Measurements from ENCODE around the gene SLC39A9. TPM values are rescaled to one million over a fixed set of nuclear protein-coding genes. Genes with fewer than 3 reads are reported as not detected.

The SLC39A9 gene
- total and polyA plus RNA-seq, 2 of the 13 experiments (the other 11 are each of a cell fraction or from before 2014, with no cell fraction given), result 46.6 to 69.5 TPM

DNA sequence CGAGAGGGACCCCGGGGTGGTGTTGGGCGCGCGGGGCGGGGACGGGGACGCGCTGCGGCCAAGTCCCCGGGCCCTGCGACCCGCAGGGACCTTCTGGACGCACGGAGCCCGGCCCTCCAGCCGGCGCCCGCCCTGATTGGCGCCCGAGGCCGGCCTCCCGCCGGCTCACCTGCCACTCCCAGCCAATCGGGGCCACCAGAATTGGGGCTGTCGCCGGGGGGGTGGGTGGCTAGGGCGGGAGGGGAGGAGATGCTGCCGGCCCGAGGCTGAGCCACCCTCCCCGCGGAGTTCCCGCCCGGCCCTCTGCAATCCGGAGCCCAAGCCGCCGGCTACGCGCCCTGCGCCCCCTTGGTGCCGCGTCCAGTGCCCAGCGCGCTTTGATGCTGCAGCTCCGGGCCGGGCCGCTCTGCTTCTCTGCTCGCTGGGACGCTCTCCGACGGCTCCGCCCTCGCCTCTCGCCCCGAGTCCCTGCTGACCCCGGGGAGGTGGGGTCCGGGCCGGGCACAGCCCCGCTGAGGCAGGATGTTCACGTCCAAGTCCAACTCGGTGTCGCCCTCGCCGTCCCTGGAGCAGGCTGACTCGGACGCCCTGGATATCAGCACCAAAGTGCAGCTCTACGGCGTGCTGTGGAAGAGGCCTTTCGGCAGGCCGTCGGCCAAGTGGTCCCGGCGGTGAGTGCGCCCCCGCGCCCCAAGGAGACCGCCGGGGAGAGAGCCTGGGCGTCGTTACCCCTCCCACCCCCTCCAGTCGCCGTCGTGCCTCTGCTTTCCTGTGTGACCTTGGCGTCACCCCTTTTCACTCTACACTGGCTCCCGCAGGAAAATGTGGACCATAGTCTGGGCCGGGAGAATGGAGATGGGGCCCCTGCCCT, 86.2 kb downstream of the SLC39A9 start, which contains the start of gene PLEKHD1 (continued):
- no peak for TF ChIP-seq ZNF17 (CRISPR knock-in tag; IDR thresholded peaks at IDR 0.05)
- TF ChIP-seq ZNF124 (CRISPR knock-in tag; IDR thresholded peaks at IDR 0.05), result no peak
- TF ChIP-seq HES4 (CRISPR knock-in tag; IDR thresholded peaks at IDR 0.05; ENCODE audit: borderline replicate concordance), result 0 out of 2 replicates have a peak, but pooled peaks have one; percentile 29
- no peak for TF ChIP-seq ZFP36L1 (CRISPR knock-in tag; IDR thresholded peaks at IDR 0.05)
- TF ChIP-seq ZFY (CRISPR knock-in tag; IDR thresholded peaks at IDR 0.05), result 0 out of 2 replicates have a peak, but pooled peaks have one; percentile 30
- TF ChIP-seq SATB2 (CRISPR knock-in tag; IDR thresholded peaks at IDR 0.05), result no peak
- no peak for TF ChIP-seq ZNF512 (CRISPR knock-in tag; IDR thresholded peaks at IDR 0.05)
- no peak for TF ChIP-seq ZNF879 (CRISPR knock-in tag; IDR thresholded peaks at IDR 0.05)

GRCh38 chr14:69485315-69485660, 86.8 kb downstream of the SLC39A9 start:
- Histone ChIP-seq H3K27ac (ENCODE audit: extremely low read length, insufficient read depth, low read length) (no peak overlapping the region), H3K36me3 (replicated peaks in 1 of 2; ENCODE audit: control insufficient read depth in 1 of 2, insufficient read depth in 2 of 2, low read length in 2 of 2) (no peaks in the 10 kb centered on the region), H3K9ac (ENCODE audit: insufficient read depth, low read depth, low read length) (no peak overlapping the region), H3K9me3 (ENCODE audit: low read length) (no peaks in the 10 kb centered on the region), H3K4me3 (replicated peaks in 1 of 3; ENCODE audit: insufficient read depth in 1 of 3, low read depth in 2 of 3, low read length in 3 of 3) (no peak overlapping the region), H3K4me1 (ENCODE audit: insufficient read depth, low read length) (peaks cover 7% of the 10 kb centered on the region; the same call in 1 of the 2 replicates), H3K4me2 (ENCODE audit: low read depth, low read length) (peak overlapping the region; percentile 75), H2AFZ (ENCODE audit: low read length) (no peak overlapping the region), H4K20me1 (ENCODE audit: insufficient read depth, low read length) (no peaks in the 10 kb centered on the region), H3K79me2 (ENCODE audit: insufficient read depth, low read length) (no peaks in the 10 kb centered on the region), H3K27me3 (ENCODE audit: control insufficient read depth in 1 of 2, insufficient read depth in 2 of 2, low read length in 2 of 2) (peaks cover 15 to 67% of the 10 kb centered on the region in 2 experiments)
- intact Hi-C loops (cut with micrococcal nuclease; ENCODE audit: unreplicated experiment), result no loop called here
- FAIRE-seq (no peak), ATAC-seq (no peak), DNase-seq (ENCODE audit: low spot score) (no peak)
- ChIA-PET CTCF (ENCODE audit: low intra/inter-chr PET ratio, low total read pairs) (no interaction called here), POLR2A (no interaction called here)
- WGBS (ENCODE audit: low lambda C conversion rate), result 46% methylated on average over 7 of the region's 11 CpGs
- no TSS peak for BruUV-seq (replicated peaks)
- in situ Hi-C loops (cut with HindIII; ENCODE audit: extremely low pct_ligation_motif_present, low pct_unique_long_range_greater_than_20kb), result no loop called here
- TF ChIP-seq, protein P1, sequence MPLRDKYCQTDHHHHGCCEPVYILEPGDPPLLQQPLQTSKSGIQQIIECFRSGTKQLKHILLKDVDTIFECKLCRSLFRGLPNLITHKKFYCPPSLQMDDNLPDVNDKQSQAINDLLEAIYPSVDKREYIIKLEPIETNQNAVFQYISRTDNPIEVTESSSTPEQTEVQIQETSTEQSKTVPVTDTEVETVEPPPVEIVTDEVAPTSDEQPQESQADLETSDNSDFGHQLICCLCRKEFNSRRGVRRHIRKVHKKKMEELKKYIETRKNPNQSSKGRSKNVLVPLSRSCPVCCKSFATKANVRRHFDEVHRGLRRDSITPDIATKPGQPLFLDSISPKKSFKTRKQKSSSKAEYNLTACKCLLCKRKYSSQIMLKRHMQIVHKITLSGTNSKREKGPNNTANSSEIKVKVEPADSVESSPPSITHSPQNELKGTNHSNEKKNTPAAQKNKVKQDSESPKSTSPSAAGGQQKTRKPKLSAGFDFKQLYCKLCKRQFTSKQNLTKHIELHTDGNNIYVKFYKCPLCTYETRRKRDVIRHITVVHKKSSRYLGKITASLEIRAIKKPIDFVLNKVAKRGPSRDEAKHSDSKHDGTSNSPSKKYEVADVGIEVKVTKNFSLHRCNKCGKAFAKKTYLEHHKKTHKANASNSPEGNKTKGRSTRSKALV (CRISPR knock-in tag; IDR thresholded peaks at IDR 0.05), result no peak
- no peak for TF ChIP-seq ZNF24 (IDR thresholded peaks at IDR 0.05)
- no peak for TF ChIP-seq ATM (IDR thresholded peaks at IDR 0.05; ENCODE audit: borderline replicate concordance)
- TF ChIP-seq SMARCC2 (IDR thresholded peaks at IDR 0.05), result no peak
- TF ChIP-seq, protein P2, sequence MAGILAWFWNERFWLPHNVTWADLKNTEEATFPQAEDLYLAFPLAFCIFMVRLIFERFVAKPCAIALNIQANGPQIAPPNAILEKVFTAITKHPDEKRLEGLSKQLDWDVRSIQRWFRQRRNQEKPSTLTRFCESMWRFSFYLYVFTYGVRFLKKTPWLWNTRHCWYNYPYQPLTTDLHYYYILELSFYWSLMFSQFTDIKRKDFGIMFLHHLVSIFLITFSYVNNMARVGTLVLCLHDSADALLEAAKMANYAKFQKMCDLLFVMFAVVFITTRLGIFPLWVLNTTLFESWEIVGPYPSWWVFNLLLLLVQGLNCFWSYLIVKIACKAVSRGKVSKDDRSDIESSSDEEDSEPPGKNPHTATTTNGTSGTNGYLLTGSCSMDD (CRISPR knock-in tag; IDR thresholded peaks at IDR 0.05), result no peak
- TF ChIP-seq POLR2AphosphoS2 (IDR thresholded peaks at IDR 0.05; ENCODE audit: low read depth, low read length), result no peak
- TF ChIP-seq, protein P3, sequence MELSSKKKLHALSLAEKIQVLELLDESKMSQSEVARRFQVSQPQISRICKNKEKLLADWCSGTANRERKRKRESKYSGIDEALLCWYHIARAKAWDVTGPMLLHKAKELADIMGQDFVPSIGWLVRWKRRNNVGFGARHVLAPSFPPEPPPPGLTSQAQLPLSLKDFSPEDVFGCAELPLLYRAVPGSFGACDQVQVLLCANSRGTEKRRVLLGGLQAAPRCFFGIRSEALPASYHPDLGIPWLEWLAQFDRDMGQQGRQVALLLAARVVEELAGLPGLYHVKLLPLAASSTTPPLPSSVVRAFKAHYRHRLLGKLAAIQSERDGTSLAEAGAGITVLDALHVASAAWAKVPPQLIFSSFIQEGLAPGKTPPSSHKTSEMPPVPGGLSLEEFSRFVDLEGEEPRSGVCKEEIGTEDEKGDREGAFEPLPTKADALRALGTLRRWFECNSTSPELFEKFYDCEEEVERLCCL (CRISPR knock-in tag; IDR thresholded peaks at IDR 0.05; ENCODE audit: borderline replicate concordance), result no peak
- no peak for TF ChIP-seq ZNF512 (CRISPR knock-in tag; IDR thresholded peaks at IDR 0.05)
- no peak for TF ChIP-seq BRD4 (CRISPR knock-in tag; IDR thresholded peaks at IDR 0.05)

All from HepG2 (cell line).